ENCODE measurements around the gene PPP1R27.

The PPP1R27 gene

GRCh38 chr17:81833160-81833920 is 1.5 kb downstream of the PPP1R27 start, which contains the start of gene MCRIP1:
Gene MCRIP1 (minus strand): TSS chr17:81833291. CDS start chr17:81824506, 8,785 bp downstream.
- peak; percentile 97 for DNase-seq
- peak within 1 kb of the TSS; percentile 92 for H3K27ac Mint-ChIP-seq
- peaks cover 60% of the 10 kb centered on the region for H3K4me1 Mint-ChIP-seq
- peaks cover 7% of the 10 kb centered on the region for H3K27me3 Mint-ChIP-seq (ENCODE audit: low read depth, poor library complexity)
- no peaks in the 10 kb centered on the region for H3K9me3 Mint-ChIP-seq
- H3K4me3 Mint-ChIP-seq, result peak within 1 kb of the TSS; percentile 88
- TF ChIP-seq CTCF (IDR thresholded peaks at IDR 0.05), result no peak
- no peaks in the 10 kb centered on the region for H3K36me3 Mint-ChIP-seq (ENCODE audit: low read depth)

GRCh38 chr17:81832608-81833159 is 2.2 kb downstream of the PPP1R27 start:
- Mint-ChIP-seq H3K9me3 (no peaks in the 10 kb centered on the region), H3K4me3 (peak overlapping the region; percentile 88), H3K27ac (no peak overlapping the region), H3K36me3 (ENCODE audit: low read depth) (no peaks in the 10 kb centered on the region), H3K4me1 (peaks cover 57% of the 10 kb centered on the region), H3K27me3 (ENCODE audit: low read depth, poor library complexity) (peaks cover 7% of the 10 kb centered on the region)
- DNase-seq, result no peak
- no peak for TF ChIP-seq CTCF (IDR thresholded peaks at IDR 0.05)

GRCh38 chr17:81831957-81832607 is 2.8 kb downstream of the PPP1R27 start:
- TF ChIP-seq CTCF (IDR thresholded peaks at IDR 0.05), result no peak
- H3K4me3 Mint-ChIP-seq, result peak overlapping the region; percentile 88
- peaks cover 54% of the 10 kb centered on the region for H3K4me1 Mint-ChIP-seq
- H3K9me3 Mint-ChIP-seq, result no peaks in the 10 kb centered on the region
- H3K27me3 Mint-ChIP-seq (ENCODE audit: low read depth, poor library complexity), result peaks cover 7% of the 10 kb centered on the region
- H3K27ac Mint-ChIP-seq, result no peak overlapping the region
- H3K36me3 Mint-ChIP-seq (ENCODE audit: low read depth), result no peaks in the 10 kb centered on the region
- no peak for DNase-seq

- H3K27me3 Mint-ChIP-seq (ENCODE audit: low read depth, poor library complexity), result peaks cover 7% of the 10 kb centered on the region
- H3K36me3 Mint-ChIP-seq (ENCODE audit: low read depth), result no peaks in the 10 kb centered on the region
- H3K9me3 Mint-ChIP-seq, result no peaks in the 10 kb centered on the region
- peaks cover 54% of the 10 kb centered on the region for H3K4me1 Mint-ChIP-seq
- peak overlapping the region; percentile 88 for H3K4me3 Mint-ChIP-seq
- no peak for DNase-seq
- TF ChIP-seq CTCF (IDR thresholded peaks at IDR 0.05), result no peak
- H3K27ac Mint-ChIP-seq, result no peak overlapping the region
These were observed 3.3 kb downstream of the PPP1R27 start for GRCh38 chr17:81831563-81831956.

GRCh38 chr17:81829858-81830257 is 5.0 kb downstream of the PPP1R27 start:
- no peaks in the 10 kb centered on the region for H3K9me3 Mint-ChIP-seq
- no peak overlapping the region for H3K4me3 Mint-ChIP-seq
- peaks cover 7% of the 10 kb centered on the region for H3K27me3 Mint-ChIP-seq (ENCODE audit: low read depth, poor library complexity)
- no peak for DNase-seq
- H3K4me1 Mint-ChIP-seq, result peaks cover 45% of the 10 kb centered on the region
- no peaks in the 10 kb centered on the region for H3K36me3 Mint-ChIP-seq (ENCODE audit: low read depth)
- no peak for TF ChIP-seq CTCF (IDR thresholded peaks at IDR 0.05)
- no peak overlapping the region for H3K27ac Mint-ChIP-seq
